ENCODE measurements around the gene PRKCI. TPM values are rescaled to one million over a fixed set of nuclear protein-coding genes. Genes with fewer than 3 reads are reported as not detected.

Gene PRKCI
- polyA plus RNA-seq, 1 donor from 2014 or later, result 70.8 TPM

GRCh38 chr3:170278627-170279026 lies 56.4 kb downstream of the PRKCI start:
- no peak overlapping the region for H3K9ac ChIP-seq (ENCODE audit: low read length)
- no peak overlapping the region for H3K4me2 ChIP-seq (ENCODE audit: low read length)
- H3K27ac ChIP-seq (ENCODE audit: low read length), result no peak overlapping the region
- H4K20me1 ChIP-seq (ENCODE audit: insufficient read depth), result no peaks in the 10 kb centered on the region
- no peaks in the 10 kb centered on the region for H3F3A ChIP-seq (ENCODE audit: insufficient read depth, low read length, poor library complexity, severe bottlenecking)
- H3K9me2 ChIP-seq (ENCODE audit: insufficient read depth, low read length), result no peaks in the 10 kb centered on the region
- no peaks in the 10 kb centered on the region for H3K9me3 ChIP-seq (ENCODE audit: low read length)
- H3K36me3 ChIP-seq (ENCODE audit: insufficient read depth, low read length), result no peaks in the 10 kb centered on the region
- TF ChIP-seq MXI1 (conservative IDR thresholded peaks at IDR 0.05; ENCODE audit: poor library complexity, severe bottlenecking), result no peak
- no peak for TF ChIP-seq CTCF (IDR thresholded peaks at IDR 0.05; ENCODE audit: poor library complexity, severe bottlenecking)
- no peak for TF ChIP-seq EP300 (conservative IDR thresholded peaks at IDR 0.05; ENCODE audit: poor library complexity, severe bottlenecking)
- TF ChIP-seq EZH2 (IDR thresholded peaks at IDR 0.05; ENCODE audit: borderline replicate concordance, insufficient read depth, low read length, poor library complexity, severe bottlenecking), result no peak
- TF ChIP-seq POLR2AphosphoS5 (IDR thresholded peaks at IDR 0.05), result no peak
- no peak for TF ChIP-seq TAF1 (IDR thresholded peaks at IDR 0.05; ENCODE audit: low read depth)
- no peak for TF ChIP-seq REST (IDR thresholded peaks at IDR 0.05; ENCODE audit: borderline replicate concordance)
- no peak for TF ChIP-seq SMC3 (conservative IDR thresholded peaks at IDR 0.05; ENCODE audit: poor library complexity)
- no peak for TF ChIP-seq RAD21 (conservative IDR thresholded peaks at IDR 0.05)
- H2AFZ ChIP-seq (ENCODE audit: low read depth, low read length), result no peak overlapping the region
- no peak overlapping the region for H3K4me3 ChIP-seq (ENCODE audit: low read length)
- no peaks in the 10 kb centered on the region for H3K27me3 ChIP-seq (ENCODE audit: insufficient read depth, low read depth, low read length)
- no peaks in the 10 kb centered on the region for H3K79me2 ChIP-seq (replicated peaks; ENCODE audit: insufficient read depth, low read length)

- Histone ChIP-seq H3K36me3 (ENCODE audit: insufficient read depth, low read length) (peaks cover 7% of the 10 kb centered on the region), H3K79me2 (replicated peaks; ENCODE audit: insufficient read depth, low read length) (no peaks in the 10 kb centered on the region), H3K9me3 (ENCODE audit: low read length) (no peaks in the 10 kb centered on the region)
Observed at GRCh38 chr3:170290194-170290593, 68.0 kb downstream of the PRKCI start.

More at GRCh38 chr3:170290194-170290593, 68.0 kb downstream of the PRKCI start:
- no peak overlapping the region for H3K4me3 ChIP-seq (ENCODE audit: low read length)
- TF ChIP-seq POLR2AphosphoS5 (IDR thresholded peaks at IDR 0.05) (no peak), SMC3 (conservative IDR thresholded peaks at IDR 0.05; ENCODE audit: poor library complexity) (no peak), MXI1 (conservative IDR thresholded peaks at IDR 0.05; ENCODE audit: poor library complexity, severe bottlenecking) (no peak), RAD21 (conservative IDR thresholded peaks at IDR 0.05) (no peak), REST (IDR thresholded peaks at IDR 0.05; ENCODE audit: borderline replicate concordance) (no peak), EP300 (conservative IDR thresholded peaks at IDR 0.05; ENCODE audit: poor library complexity, severe bottlenecking) (no peak), TAF1 (IDR thresholded peaks at IDR 0.05; ENCODE audit: low read depth) (no peak), CTCF (IDR thresholded peaks at IDR 0.05; ENCODE audit: poor library complexity, severe bottlenecking) (no peak)
- no peak overlapping the region for H3K4me2 ChIP-seq (ENCODE audit: low read length)
- no peak overlapping the region for H3K27ac ChIP-seq (ENCODE audit: low read length)
- no peaks in the 10 kb centered on the region for H3K27me3 ChIP-seq (ENCODE audit: insufficient read depth, low read depth, low read length)
- H4K20me1 ChIP-seq (ENCODE audit: insufficient read depth), result no peaks in the 10 kb centered on the region
- no peaks in the 10 kb centered on the region for H3K9me2 ChIP-seq (ENCODE audit: insufficient read depth, low read length)
- H3F3A ChIP-seq (ENCODE audit: insufficient read depth, low read length, poor library complexity, severe bottlenecking), result no peaks in the 10 kb centered on the region
- no peak overlapping the region for H3K9ac ChIP-seq (ENCODE audit: low read length)
- no peak overlapping the region for H2AFZ ChIP-seq (ENCODE audit: low read depth, low read length)

Measured in neural cell (in vitro differentiated cells).